Measurements from ENCODE around the gene DDI1. TPM values are rescaled to one million over a fixed set of nuclear protein-coding genes. Genes with fewer than 3 reads are reported as not detected.

Gene DDI1
- total RNA-seq: under 1 TPM in 1 of 4 donors, not detected in 3; 0.33 TPM

GRCh38 chr11:104036588-104036987 is at the start of gene DDI1:
Gene DDI1 (plus strand): TSS chr11:104036640. CDS start chr11:104036823, 183 bp downstream.
- no peak for TF ChIP-seq CTCF (IDR thresholded peaks at IDR 0.05; ENCODE audit: low read depth)

- TF ChIP-seq CTCF (IDR thresholded peaks at IDR 0.05; ENCODE audit: low read depth): no peak
These were observed 48.5 kb upstream of the DDI1 start for GRCh38 chr11:103987629-103988594.

GRCh38 chr11:103988595-103988969 is 47.9 kb upstream of the DDI1 start:
- TF ChIP-seq CTCF (IDR thresholded peaks at IDR 0.05; ENCODE audit: low read depth): no peak

- TF ChIP-seq CTCF (IDR thresholded peaks at IDR 0.05; ENCODE audit: low read depth): no peak
These were observed 42.9 kb upstream of the DDI1 start for GRCh38 chr11:103993507-103993906.

GRCh38 chr11:103994094-103994493 is 42.3 kb upstream of the DDI1 start:
- TF ChIP-seq CTCF (IDR thresholded peaks at IDR 0.05; ENCODE audit: low read depth): no peak

- no peak for TF ChIP-seq CTCF (IDR thresholded peaks at IDR 0.05; ENCODE audit: low read depth)
These were observed 41.9 kb upstream of the DDI1 start for GRCh38 chr11:103994518-103994917.

- no peak for TF ChIP-seq CTCF (IDR thresholded peaks at IDR 0.05; ENCODE audit: low read depth)
These were observed 40.5 kb upstream of the DDI1 start for GRCh38 chr11:103995896-103996295.

All from subcutaneous adipose tissue (tissue), 4 donors.